SH-SY5Y (cell line): ENCODE data around the gene SOS2.

ENCODE experiments used
- GATA2 ChIP-seq: IDR thresholded peaks from 2 replicates; pipeline ENCODE4 v1.6.1; 2011; ENCODE audit warnings: mild to moderate bottlenecking, low read depth, low read length
- GATA3 ChIP-seq: IDR thresholded peaks from 2 replicates; pipeline ENCODE4 v1.6.1; 2011; ENCODE audit warnings: low read depth, mild to moderate bottlenecking, low read length, moderate library complexity

Gene SOS2

DNA sequence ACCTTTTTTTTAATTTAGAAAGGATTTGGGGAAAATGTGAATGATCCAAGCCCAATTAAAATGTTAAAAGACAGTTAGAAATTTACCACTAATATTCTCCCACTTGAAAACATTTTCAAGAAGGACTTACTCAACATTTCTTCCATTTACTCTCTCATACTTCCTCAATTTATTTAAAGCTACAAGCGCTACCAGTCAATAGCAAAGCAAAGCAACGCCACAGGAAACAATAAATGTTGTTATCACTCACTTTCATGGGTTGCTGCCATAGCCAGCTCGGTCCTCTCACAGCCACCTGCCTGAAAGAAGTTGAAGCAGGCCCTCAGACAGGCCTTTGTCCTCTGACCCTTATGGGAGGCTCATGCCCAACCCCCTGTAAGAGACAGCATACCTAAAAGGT is 6.0 kb upstream of the SOS2 start:
- no peak for TF ChIP-seq GATA3
- TF ChIP-seq GATA2 = no peak

DNA sequence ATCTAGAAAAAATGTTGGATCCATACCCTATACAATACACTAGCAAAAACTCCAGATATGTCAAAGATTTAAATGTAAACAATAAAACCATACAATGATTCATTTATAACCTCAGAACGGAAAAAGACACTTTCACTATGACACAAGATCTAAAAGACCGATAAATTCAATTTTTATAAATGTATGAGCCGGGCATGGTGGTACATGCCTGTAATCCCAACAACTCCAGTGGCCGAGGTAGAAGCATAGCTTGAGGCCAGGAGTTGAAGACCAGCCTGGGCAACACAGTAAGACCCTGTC is 2.5 kb upstream of the SOS2 start:
- TF ChIP-seq GATA3 (no peak), GATA2 (no peak)

DNA sequence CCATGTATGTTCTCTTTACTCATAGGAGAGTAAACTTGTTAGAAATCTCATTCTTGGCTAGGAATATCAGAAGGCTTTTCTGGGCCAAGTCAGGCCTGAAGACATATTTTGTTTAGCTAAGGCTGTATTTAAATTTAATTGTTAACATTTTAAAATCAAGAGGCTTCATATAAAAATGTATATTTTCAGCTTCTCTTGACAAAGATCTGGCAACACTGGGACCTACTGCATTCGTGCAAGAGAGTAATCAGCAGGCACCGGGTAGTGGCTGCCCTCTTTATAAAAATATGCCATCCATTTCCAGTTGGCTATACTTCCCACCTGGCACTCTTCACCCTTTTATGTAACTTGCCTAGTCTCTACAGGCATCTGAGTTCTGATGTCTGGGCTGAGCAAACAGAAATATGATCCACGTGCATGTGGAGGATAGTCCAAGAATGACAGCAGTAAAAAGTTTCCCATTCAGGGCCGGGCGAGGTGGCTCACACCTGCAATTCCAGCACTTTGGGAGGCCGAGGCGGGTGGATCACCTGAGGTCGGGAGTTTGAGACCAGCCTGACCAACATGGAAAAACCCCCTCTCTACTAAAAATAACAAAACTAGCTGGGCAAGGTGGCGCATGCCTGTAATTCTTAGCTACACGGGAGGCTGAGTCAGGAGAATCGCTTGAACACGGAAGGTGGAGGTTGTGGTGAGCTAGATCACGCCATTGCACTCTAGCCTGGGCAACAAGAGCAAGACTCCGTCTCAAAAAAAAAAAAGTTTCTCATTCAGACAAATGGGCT is 2.0 kb upstream of the SOS2 start:
- TF ChIP-seq GATA3 = no peak
- TF ChIP-seq GATA2 = no peak

- TF ChIP-seq GATA2 = no peak
- no peak for TF ChIP-seq GATA3
These were observed 881 bp upstream of the SOS2 start for GRCh38 chr14:50232276-50232642.

DNA sequence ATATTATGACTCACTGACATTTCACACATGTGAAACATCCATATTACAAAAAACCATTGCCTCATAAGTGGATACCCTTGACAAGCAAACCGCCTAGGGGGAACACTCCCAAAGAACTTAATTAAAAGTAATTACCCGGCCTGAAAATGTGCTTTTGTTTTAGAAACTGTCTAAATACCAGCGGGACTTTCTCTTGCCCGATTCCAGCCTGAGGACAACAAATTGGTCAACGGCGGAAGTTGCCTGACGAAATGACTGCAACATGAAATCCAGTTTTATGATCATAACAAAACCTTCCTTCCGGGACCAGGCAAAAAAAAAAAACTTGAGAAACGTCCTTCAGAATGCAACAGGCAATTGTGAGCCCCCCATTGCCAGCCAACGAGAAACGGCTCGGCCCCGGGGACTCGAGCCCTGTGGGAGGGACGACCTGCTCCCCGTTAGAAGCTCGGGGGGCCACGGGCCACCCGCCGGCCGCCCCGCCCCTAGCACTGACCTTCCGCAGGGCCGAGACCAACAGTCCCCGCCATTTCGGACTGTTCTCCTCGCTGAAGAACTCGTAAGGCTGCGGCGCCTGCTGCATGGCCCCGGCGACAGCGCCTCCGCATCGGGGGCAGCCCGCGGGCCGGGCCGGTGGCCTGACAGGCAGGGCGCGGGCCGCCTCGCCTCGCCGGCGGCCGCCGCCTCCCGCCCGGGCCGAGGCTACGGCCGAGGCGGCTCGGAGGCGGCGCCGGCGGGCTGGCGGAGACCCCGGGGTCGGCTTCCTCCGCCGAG is 490 bp downstream of the SOS2 start:
- TF ChIP-seq GATA2 (no peak), GATA3 (no peak)

GRCh38 chr14:50230401-50230700 is 1.0 kb downstream of the SOS2 start:
- TF ChIP-seq GATA2 (no peak), GATA3 (no peak)

DNA sequence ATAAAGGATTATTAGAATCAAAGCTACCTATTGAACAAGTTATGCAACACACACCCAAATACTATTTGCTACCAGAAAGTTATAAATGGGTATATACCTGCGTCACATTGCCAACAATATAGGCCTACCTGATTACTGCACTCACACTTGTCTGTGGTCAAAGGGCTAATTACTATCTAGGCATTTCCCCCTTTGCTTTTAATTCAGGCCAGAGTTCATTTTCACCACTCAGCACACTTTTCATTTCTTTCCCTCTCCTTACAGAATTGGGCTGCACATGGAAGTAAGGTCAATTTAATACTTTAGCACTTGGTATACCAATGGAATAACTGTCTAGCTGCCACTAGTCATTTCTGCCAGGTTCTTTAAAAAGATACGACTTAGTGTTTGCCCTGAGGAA is 1.7 kb downstream of the SOS2 start:
- TF ChIP-seq GATA3 (no peak), GATA2 (no peak)

DNA sequence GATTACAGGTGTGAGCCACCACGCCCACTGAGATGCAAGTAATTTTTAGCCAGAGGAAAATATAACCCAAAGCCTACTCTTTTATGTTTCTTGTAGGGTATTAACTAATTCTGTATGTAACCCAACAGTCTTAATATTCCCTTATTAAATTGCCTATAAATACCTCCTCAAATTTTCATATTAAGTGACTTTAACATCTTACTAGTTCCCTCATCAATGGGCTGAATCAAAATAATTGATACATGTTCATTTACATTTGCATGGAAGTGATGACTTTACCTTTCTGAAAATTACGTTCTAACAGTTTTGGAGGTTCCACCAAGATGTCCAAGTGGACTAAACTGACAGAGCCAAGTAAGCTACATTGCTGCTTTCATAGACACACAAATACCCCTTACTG is 3.1 kb downstream of the SOS2 start:
- no peak for TF ChIP-seq GATA3
- TF ChIP-seq GATA2 = no peak

DNA sequence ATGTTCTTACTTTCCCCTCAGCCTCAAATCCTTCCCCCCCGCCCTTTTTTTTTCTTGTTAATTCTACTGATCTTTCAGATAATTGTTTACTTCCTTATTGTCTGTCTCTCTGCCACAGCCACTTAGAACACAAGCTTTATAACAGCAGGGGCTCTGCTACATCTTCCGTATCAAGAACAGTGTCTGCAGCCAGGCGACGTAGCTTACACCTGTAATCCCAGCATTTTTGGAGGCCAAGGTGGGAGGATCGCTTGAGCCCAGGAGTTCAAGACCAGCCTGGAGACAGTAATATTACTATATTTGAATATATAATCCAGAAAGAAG is 5.4 kb downstream of the SOS2 start:
- no peak for TF ChIP-seq GATA2
- no peak for TF ChIP-seq GATA3

DNA sequence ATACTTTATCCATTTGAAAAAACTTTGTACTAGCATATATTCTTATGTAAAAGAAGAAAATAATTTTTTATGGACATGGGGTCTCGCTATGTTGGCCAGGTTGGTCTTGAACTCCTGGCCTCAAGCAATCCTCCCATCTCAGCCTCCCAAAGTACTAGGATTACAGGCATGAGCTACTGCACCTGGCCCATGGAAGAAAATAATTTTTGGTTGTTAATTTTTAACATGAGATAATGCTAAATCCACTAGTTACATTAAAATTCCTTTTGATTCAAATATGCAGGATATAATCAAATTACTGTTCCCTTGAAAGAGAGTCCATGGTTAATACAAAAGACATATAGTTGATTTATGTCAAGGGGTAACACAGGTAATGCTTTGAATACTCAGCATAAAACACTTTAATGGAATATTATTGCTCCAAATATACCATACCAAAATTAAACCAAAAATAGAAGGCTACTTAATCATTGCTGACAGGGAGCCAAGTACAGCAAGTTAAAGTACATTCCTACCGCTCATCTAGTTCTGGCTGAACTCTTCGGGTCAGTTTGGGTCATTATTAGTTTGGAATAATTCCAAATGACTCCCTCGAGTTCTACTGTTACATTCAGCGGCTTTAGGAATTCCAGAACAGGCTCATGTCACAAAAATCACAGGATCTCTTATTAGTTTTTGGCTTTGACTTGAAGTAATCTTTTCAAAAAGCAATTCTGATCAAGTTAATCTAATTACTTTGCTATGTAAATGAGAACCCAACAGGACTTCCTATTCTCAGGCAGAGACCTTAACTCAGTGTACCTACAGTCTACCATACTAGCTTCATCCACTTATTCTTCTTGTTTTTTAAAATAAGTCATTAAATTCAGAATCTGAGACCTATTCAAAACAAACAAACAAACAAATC is 6.1 kb downstream of the SOS2 start:
- TF ChIP-seq GATA3 (no peak), GATA2 (no peak)

DNA sequence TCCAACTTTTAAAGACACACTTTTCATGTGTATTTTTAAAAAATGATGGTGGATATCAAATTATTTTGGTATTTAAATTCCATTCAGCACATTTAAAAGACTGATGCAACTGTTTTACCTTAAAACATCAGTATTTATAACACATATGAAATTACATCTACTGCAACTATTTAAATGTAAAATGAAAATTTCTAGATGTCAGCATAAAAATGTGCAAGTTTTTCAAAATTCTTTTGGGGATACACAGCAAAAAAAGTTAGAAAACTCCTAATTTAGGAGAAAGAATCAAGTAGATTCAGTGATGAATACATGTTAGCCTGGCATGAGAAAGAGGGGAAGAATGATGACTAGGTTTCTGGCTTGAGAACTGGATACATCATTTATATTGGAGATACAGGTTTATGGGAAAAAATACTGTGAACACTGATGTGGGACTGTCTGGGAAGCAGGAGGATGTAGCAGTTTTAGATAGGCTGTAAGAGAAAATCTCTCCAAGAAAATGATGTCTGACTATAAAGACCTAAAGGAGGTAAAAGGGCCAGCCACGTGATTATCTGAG is 9.2 kb downstream of the SOS2 start:
- TF ChIP-seq GATA2 = no peak
- TF ChIP-seq GATA3 = no peak

DNA sequence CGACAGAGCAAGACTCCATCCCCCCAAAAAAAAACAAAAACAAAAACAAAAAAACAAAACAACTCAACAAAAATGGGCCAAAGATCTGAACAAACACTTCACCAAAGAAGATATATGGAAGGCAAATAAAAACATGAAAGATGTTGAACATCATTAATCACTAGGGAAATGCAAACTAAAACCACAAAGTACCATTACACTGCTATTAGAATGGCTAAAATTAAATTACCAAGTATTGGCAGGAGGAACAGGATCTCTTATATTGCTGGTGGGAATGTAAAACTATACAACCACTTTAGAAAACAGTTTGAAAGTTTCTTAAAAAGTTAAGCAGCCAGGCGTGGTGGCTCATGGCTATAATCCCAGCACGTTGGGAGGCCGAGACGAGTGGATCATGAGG is 12.9 kb downstream of the SOS2 start:
- TF ChIP-seq GATA2 (no peak), GATA3 (no peak)

- TF ChIP-seq GATA3 = no peak
- no peak for TF ChIP-seq GATA2
These were observed 16.0 kb downstream of the SOS2 start for GRCh38 chr14:50215416-50215815.

GRCh38 chr14:50213795-50214194 is 17.6 kb downstream of the SOS2 start:
- TF ChIP-seq GATA3 (no peak), GATA2 (no peak)
